ENCODE data around the gene DENND6B.
A peak's percentile ranks its signal among the peaks of the same experiment; 100 is the strongest.

Gene DENND6B

DNA sequence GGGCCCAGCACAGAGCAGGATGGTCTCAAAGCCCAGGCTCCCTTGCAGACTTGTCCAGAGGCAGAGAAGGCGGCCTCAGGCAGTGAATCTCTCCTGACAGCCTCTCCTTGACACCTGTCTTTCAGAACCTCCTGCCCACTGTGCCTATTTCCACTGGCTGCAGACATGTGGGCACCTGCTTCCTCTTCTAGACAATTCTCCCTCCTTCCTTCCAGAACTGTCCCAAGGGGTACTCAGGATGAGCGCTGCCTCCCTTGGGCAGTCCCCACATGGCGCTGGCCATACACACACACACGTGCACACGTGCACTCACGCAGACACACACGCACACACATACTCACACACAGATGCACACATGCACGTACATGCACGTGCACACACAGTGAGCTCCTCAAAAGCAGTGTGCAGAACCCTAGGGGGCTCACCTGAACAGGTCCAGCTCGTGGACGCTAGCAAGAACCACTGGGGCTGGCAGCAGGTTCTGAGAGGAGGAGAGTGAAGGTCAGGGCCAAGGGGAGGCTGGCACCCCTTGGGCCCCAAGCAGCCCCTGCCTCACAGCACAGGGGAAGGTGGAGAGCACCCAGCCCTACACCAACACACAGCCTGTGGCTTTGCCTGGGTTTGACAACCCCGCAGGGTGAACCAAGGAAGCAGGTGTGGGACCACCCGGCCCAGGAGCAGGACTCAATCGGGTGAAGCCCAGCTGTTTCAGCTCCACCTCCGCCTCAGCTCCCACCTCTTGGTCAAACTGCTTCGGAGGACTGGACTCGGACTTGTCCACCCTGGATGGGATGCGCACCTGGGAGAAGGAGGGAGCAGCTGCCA lies 11.3 kb downstream of the DENND6B start:
- DNase-seq (ENCODE audit: low read depth), result no peak

DNA sequence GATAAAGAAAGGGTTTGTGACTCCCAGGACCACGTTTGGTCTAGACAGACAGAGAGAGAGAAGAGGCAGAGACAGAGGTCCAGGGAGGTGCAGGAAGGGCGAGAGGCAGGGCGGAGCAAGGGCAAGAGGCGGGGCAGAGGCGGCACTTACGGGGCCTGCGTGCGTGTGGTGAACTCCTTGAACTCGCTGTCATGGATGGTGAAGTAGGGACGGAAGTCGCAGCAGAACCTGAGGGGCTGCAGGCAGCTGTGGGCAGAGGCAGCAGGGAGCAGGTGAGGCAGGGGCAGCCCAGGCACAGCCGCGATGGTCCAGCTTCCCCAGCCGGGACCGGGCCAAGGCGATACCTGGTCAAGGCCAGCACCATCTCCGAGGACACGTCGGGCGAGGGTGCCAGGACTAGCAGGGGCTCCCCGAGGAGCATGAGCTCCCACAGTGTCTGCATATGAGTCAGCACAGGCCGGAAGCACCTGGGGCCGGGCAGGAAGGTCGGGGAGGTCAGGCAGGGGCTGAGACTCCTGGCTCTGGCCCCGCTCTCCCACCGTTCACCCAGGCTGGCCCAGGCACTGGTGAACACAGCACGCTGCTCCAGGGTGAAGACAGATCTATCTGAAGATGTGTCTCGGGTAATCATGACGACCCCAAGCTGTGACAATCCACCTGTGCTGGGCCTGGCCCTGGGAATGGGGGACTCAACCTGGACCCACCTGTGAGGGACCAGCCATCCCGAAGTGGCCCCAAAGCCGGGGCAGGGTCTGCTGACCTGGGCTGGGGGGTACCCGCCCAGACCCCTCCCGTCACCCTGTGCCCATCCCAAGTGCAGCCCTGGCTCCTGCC lies 12.1 kb downstream of the DENND6B start:
- no peak for DNase-seq (ENCODE audit: low read depth)

DNA sequence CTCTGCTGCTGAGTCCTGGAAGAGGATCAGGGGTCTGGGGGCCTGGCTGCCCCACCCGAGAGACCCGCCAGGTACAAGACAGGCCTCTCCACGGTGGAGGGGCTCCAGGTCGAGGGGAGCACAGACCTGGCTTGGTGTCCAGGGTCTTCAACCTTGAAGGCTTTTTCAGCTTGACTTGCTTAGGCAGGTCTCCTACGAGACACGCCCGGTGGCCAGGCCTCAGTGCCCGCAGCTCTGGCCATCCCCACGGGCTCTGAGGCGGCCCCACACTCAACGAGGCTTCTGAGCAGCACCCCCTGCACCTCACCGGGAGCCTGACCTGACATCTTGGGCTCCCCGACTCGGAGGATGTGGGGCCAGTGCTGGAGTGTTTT lies 12.7 kb downstream of the DENND6B start:
- no peak for DNase-seq (ENCODE audit: low read depth)

DNA sequence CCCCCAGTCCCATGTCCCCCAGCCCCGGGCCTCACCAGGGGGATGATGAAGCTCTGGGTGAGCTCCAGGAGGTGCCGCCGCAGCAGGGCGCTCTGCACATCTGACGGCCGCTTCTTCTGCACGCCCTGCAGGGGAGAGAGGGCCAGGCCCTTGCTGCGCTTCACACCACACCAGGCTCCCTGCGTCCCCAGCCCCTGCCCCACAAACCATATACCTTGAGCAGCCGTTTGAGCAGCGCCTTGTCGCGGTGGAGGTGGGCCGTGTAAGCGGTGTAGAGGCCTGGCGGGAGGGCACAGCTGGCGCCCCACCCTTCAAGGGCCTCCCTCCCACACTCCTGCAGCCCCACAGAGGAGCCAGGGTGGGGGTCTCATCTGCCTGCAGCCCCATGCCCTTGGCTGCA lies 13.2 kb downstream of the DENND6B start:
- no peak for DNase-seq (ENCODE audit: low read depth)

DNA sequence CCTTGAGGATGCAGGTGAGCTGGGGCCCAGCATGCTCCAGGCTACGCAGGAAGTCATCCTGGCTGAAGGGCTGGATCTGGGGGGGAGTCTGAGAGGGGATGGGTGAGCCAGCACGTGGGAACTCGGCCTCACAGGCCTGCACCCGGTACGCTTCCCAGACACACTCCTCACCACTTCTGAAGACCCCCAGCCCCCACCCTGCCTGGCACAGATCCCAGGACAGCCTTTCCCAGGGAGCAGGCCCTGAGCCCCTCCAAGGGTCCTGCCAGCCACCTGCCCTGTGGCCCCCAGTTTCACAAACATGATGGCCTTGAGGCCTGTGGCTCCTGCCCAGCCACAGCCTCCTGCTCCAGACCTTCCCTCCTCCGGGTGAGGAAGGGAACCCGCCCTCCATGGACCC lies 13.8 kb downstream of the DENND6B start:
- no peak for DNase-seq (ENCODE audit: low read depth)

DNA sequence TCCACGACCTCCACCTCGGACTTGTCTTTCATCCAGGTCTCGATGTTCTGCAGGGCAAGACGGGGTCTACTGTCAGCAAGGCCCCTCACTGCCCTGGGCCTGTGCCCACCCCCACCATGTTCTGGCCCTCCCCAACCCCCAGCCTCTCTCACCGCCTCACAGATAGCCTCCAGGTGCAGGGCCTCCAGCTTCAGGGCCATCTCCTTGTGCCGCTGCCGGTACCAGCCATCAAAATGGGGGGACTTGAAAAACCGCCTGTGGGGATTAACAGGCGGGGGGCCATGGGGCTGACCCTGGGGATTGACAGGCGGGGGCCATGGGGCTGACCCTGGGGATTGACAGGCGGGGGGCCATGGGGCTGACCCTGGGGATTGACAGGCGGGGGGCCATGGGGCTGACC lies 14.4 kb downstream of the DENND6B start:
- DNase-seq (ENCODE audit: low read depth), result no peak

DNA sequence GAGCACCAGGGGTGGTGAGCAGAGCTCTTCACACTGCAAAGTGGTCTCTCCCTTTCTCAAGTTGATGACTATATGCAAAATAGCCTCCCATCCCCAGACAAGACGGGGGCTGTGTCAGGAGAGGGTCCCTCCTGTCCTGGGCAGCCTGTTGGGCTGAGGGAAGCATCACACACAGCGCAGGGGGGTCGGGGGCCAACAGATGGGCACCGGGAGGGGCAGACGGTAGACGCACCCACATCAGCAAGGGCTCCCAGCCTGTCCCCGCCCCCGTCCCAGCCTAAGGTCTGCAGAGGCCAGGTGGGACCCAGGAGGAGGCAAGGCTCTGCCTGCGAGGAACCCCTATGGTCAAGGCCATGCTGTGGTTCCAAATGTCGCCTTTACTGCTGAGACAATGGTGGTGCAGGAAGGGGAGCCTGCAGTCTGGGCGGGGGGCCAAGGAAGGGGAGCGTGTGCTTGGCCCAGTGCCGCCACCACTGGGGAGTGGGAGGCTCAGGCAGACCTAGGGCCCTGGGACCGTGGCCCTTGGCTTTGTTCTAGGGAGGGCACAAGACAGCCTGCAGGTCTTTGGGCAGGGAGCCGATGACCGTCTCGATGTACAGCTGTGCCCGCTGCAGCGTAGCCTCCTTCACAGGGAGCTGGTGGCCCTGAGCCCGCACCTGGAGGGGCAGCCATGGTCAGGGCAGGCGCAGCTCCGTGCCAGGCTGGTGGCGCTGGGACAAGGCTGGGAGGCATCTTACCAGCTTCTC lies 15.0 kb downstream of the DENND6B start:
- DNase-seq (ENCODE audit: low read depth), result no peak

DNA sequence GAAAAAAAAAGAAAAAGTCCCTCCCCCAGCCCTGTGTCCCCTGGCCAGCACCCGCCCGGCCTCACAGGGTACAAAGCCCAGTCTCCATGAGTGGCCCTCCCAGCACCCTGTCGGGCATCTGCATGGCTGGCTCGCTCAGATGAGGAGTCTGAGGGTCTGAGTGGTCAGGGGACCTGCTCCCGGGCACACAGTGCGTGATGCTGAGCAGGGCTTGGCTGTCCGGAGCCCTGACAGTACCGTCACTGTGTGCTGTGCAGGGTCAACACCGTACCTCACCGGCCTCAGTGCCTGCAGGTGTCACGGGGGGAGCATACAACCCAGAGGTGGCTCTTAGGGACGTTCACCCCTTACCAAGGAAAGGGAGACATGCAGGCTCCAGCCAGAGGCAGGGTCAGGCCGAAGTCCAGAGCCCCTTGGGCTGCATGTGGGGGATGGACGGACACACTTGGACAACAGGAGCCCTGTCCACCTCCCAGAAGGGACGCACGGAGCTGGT lies 15.8 kb downstream of the DENND6B start:
- DNase-seq (ENCODE audit: low read depth), result no peak

DNA sequence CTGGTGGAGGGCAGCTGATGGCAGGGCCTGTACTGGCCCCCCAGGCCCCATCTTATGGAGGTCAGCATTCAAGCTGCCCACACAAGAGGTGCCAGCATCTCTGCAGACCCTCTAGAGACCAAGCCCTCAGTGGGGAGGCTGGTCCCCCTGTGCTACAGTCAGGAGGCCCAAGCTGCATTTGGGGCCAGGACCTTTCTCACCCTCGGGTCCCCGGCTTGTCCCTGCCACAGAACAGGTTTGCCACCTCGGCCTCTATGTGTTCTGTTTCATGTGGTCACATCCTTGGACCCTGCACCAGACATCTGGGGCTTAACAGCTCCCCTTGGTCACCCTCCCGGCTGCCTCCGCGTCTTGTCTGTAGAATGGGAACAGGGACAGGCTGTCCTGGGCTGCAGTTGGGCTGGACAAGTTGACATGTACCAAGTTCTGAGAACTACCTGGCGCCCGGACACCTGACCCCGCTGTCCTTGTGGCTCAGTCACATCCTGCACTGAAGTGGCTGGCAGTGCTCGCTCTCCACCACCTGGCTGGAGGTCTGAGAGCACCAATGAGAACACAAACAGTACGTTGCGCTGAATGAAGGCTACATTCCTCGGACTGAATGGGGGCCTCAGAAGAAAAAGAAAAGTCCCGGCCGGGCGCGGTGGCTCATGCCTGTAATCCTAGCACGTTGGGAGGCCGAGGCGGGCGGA lies 16.6 kb downstream of the DENND6B start:
- no peak for DNase-seq (ENCODE audit: low read depth)

DNA sequence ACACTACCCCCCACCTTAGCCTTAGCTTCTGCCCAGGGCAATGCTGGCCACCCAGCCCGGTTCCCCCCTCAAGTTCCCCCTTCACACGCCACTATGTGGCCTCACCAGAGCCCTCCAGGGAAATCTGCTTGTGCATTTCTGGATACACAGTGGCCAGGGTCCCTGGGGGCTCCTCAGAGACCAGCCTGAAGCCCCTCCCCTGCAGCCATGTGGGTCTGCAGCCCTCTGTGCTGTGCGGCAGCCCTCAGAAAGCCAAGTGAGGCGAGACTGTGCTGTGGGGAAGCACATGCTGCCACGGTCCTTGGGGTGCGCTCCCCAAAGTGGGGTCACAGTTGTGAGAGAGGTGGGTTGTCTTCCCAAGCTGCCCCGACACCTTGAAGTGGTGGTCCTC lies 17.2 kb downstream of the DENND6B start:
- DNase-seq (ENCODE audit: low read depth), result no peak

DNA sequence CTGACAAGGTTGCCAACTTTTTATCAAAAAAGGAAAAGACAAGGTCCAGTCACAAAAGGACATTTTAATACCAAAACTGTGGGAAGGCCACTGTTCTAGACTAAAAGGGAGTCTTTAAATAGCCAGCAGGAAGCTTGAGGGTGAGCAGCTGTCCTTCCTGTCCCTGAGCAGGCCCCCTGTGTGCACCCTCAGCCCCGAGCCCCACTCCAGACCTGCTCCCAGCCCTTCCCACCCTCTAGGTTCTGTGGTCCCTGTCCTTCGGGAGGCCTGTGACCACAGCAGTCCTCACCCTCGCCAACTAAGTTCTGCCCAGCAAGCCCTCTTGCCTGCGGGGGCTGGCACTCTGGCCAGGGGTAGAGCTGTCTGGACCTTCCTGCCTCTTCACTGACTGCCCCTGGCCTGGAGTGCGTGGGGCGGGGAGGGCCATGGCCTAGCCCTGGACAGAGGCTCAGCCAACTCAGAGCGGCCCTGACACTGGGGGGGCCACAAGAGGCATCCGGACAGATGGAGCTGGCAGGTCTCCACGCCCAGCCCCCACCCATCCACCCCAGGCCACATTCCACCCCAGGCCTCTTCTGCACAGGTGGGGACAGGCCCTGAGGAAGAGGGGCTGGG lies 17.7 kb downstream of the DENND6B start:
- no peak for DNase-seq (ENCODE audit: low read depth)

DNA sequence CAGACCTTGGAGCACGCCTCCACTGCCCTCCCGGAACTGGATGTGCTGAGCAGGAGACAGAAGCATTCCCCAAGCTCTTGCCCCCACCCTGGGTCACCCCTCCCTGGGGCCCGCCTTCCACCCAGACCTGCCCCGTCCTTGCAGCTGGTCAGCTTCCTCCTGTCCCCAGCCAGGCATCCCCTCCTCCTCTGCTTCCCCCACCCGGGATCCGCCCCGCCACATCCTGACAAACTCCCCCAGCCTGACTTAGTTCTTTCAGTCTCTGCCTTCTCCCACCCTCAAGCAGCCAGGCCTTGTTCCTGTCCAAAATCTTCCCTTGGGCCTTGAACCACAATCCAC lies 18.2 kb downstream of the DENND6B start:
- DNase-seq (ENCODE audit: low read depth), result no peak

DNA sequence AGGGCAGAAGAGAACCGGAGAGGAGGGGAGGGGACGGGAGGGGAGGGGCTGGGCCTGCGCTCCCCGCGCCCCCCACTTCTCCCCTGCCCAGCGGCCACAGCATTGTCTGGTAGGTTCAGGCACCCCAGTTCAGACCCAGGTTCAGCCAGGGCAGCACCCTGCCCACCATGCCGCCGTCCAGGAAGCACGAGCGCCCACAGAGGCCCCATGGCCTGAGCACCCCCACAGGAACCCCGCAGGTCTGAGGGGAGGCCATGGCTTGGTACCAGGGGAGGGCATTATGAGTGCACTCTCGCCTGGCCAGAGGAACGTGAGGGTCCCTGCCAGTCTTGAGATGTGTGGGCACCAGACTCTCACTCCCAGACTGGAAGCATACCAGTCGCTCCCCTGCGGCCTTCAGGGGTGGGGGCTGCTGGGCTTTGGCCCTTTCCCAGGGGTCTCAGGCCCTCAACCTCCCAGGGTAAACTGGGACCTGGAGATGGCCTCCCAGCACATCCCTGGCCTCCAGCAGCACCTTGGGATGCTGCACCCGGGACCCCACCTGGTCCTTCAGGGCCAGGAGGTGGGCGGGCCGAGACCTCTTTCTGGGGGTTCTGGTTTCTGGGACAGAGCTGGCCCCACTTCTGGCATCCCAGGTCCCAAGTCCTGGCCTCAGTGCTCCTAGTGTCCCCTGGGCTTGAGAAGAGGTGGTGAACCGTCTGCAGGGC lies 18.8 kb downstream of the DENND6B start:
- no peak for DNase-seq (ENCODE audit: low read depth)

DNA sequence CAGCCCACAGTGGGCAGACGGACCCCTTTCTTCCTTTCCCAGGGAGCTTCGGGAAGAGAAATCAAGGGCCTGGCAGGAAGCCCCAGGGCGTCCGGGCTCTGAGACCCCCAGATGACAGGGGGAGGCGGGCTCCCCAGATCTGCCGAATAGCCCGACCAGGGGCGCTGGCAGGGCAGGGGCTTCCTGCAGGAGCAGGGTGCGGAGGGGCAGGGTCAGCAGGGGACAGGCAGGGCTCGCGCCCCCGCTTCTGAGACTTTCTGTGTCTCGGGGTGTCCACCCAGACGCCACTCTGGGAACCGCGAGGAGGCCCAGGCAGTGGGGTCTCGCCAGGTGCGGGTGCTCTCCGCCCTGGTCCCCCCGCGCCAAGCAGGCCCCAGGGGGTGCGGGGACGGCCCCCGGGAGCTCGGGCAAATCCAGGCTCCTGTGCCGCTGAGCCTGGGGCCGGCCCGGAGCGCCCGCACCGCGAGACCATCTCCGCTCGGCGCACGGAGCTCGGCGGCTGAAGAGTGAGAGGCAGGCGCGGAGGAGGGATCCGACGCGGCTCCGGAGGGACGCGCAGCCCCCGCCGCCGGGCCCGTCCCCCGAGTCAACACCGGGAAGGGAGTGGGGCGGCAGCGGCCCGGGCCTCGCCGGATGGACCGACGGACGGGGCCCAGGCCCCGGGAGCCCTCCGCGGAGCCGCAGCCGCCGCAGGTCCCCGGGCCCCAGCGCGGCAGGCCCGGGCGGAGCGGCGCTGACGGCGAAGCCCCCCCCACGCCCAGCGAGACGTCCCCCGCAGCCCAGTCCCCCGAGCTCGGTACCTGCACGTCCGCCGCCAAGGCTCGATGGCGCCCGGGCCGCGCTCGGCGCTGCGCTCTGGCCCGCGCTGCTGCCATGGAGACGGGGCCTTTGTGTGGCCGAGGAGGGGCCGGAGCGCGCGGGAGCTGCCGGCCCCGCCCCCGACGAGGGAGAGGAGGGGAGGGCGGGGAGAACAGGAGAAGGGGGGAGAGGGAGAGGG lies 19.8 kb downstream of the DENND6B start, which contains the start of gene PLXNB2:
TSS of gene PLXNB2 (minus strand) at position 894 of the 997 bp plus-strand sequence. CDS start 17,062 bp downstream, outside the sequence.
- DNase-seq (ENCODE audit: low read depth), result no peak

DNA sequence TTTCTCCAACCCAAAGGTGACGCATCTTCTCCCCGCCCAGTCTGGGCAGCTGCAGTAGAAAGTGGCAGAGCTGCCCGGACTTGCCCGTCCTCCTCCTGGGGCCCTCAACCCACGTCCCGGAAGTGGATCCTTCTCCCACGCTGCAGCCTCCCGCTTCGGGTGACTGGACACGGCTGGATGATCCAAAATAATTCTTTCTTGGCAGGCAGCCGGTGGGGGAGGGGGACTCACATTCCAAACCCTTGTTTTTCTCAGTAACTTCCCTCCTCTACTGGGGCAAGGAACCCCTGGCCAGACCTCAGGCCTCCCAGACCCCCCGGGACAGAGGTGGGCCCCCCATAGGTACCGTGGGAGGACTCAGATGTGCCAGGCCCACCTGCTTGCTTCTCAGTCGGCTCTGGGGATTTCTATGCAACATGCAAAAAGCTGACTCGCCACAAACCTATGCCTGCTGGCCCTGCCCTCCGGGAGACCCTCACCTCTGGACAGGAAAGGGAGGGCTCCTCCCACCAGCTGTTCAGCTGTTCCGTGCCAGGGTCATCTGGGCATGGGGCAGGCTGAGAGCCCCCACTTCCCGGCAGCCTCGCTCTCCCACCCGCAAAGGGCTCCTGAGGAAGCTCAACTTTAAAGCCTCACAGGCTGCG lies 20.8 kb downstream of the DENND6B start:
- DNase-seq (ENCODE audit: low read depth), result peak; percentile 88

DNA sequence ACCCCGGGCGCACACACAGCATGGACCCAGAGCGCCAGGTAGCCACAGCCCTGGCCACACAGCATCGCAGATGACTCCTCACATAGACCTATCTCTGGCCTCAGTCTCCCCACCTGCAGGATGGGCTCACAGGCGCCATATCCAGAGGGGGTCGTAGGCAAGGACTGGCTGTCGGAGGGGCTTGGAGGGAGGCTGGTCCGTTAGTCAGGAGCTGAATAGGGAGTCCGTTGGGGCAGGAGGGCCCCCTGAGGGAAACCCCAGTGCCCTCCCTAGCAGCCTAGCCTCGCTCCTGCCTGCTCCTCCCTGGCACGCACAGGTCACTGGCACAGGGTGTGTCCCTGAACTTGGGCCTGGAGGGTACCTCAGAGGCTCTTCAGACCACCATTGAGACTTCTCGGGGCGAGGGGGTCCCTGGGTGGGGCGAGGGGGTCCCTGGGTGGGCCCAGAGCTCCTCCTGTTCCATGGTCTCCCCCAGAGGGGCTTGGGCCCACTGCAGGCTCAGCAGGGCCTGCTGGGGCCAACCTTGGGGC lies 21.4 kb downstream of the DENND6B start:
- no peak for DNase-seq (ENCODE audit: low read depth)

DNA sequence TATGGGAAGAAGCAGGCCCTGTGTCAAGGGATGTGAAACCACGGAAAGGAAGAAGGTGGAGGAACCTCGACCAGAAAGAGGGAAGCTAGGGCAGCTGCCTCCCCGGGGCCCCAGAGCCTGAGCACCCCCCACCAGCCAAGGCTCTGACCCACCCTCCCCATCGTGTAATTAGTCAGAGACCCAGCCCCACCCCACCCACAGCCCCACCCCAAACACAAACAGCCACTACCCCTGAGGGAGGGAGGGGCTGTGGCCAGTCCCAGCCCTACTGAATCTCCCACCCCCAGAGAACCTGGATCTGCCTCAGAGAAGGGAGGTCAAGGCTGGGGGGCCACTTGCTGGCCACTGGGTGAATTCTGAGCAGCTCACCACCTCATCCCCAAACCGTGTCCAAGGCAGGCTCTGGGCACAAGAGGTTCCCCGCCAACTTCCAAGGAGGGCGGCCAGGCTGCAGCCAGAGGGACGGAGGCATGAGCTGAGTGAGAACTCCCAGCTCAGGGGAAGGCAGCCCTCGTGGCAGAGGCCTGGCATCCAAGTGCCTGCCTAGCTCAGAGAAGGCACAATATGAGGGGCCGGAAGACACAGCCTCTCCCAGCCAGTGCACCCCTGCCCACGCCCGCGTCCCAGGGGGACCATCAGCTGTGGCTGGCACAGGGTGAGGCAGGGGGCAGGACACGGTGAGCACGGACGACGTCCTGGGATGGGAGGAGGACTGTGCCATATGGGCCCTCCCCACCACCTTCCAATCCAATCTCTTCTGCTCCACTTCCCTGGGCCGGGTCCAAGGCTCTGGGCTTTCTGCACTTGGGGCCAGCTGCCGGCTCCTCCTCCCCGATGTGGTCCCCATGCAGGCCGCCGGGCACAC lies 22.1 kb downstream of the DENND6B start:
- DNase-seq (ENCODE audit: low read depth), result no peak
